Measurements from ENCODE around the gene VPS41. TPM values are rescaled to one million over a fixed set of nuclear protein-coding genes. Genes with fewer than 3 reads are reported as not detected.

Gene VPS41
- total RNA-seq, 3 donors from 2014 or later (not counting 1 experiment from before 2014, with no cell fraction given), result 67.3 to 81.8 (median 78.9) TPM

GRCh38 chr7:38825721-38826440 lies 83.1 kb downstream of the VPS41 start:
- H3K4me3 Mint-ChIP-seq, result no peak overlapping the region
- WGBS (ENCODE audit: insufficient coverage), result 81% methylated on average over 3 of the region's 3 CpGs
- H3K27me3 Mint-ChIP-seq (ENCODE audit: low read depth in 2 of 2), result no peaks in the 10 kb centered on the region
- Histone ChIP-seq H3K9me3 (ENCODE audit: control insufficient read depth, insufficient read depth, low read length) (no peaks in the 10 kb centered on the region), H3K27me3 (ENCODE audit: control insufficient read depth, insufficient read depth, low read length) (no peaks in the 10 kb centered on the region), H3K4me1 (ENCODE audit: control insufficient read depth, insufficient read depth, low read length) (no peaks in the 10 kb centered on the region), H3K4me3 (ENCODE audit: low read length) (no peak overlapping the region), H3K36me3 (ENCODE audit: control insufficient read depth, insufficient read depth, low read length) (peaks cover 7% of the 10 kb centered on the region), H3K27ac (ENCODE audit: low read length) (no peak overlapping the region)
- H3K9me3 Mint-ChIP-seq, result no peaks in the 10 kb centered on the region
- ATAC-seq (no peak), DNase-seq (no peak)
- H3K4me1 Mint-ChIP-seq, result peaks cover 18 to 22% of the 10 kb centered on the region in 2 donors
- TF ChIP-seq CTCF (IDR thresholded peaks at IDR 0.05), result no peak
- intact Hi-C loops (cut with micrococcal nuclease), result no loop called here
- H3K36me3 Mint-ChIP-seq, result no peaks in the 10 kb centered on the region
- no peak overlapping the region for H3K27ac Mint-ChIP-seq

GRCh38 chr7:38824948-38825347 lies 84.0 kb downstream of the VPS41 start:
- WGBS (ENCODE audit: insufficient coverage), result 93% methylated on average over 2 of the region's 3 CpGs
- Histone ChIP-seq H3K4me3 (ENCODE audit: low read length) (no peak overlapping the region), H3K36me3 (ENCODE audit: control insufficient read depth, insufficient read depth, low read length) (peaks cover 6% of the 10 kb centered on the region), H3K9me3 (ENCODE audit: control insufficient read depth, insufficient read depth, low read length) (no peaks in the 10 kb centered on the region), H3K27me3 (ENCODE audit: control insufficient read depth, insufficient read depth, low read length) (no peaks in the 10 kb centered on the region), H3K27ac (ENCODE audit: low read length) (no peak overlapping the region), H3K4me1 (ENCODE audit: control insufficient read depth, insufficient read depth, low read length) (no peaks in the 10 kb centered on the region)
- no peak for TF ChIP-seq CTCF (IDR thresholded peaks at IDR 0.05)
- no peaks in the 10 kb centered on the region for H3K36me3 Mint-ChIP-seq
- no peaks in the 10 kb centered on the region for H3K27me3 Mint-ChIP-seq (ENCODE audit: low read depth in 2 of 2)
- DNase-seq (no peak), ATAC-seq (no peak)
- H3K27ac Mint-ChIP-seq, result no peak overlapping the region
- H3K4me1 Mint-ChIP-seq, result peaks cover 13 to 18% of the 10 kb centered on the region in 2 donors
- intact Hi-C loops (cut with micrococcal nuclease), result no loop called here
- no peak overlapping the region for H3K4me3 Mint-ChIP-seq
- H3K9me3 Mint-ChIP-seq, result no peaks in the 10 kb centered on the region

- H3K36me3 Mint-ChIP-seq, result no peaks in the 10 kb centered on the region
- no peak overlapping the region for H3K27ac ChIP-seq (ENCODE audit: low read length)
- peaks cover 12 to 16% of the 10 kb centered on the region in 2 donors for H3K4me1 Mint-ChIP-seq
- no peak overlapping the region for H3K27ac Mint-ChIP-seq
- H3K4me3 Mint-ChIP-seq, result no peak overlapping the region
- no peaks in the 10 kb centered on the region for H3K4me1 ChIP-seq (ENCODE audit: control insufficient read depth, insufficient read depth, low read length)
- H3K9me3 Mint-ChIP-seq, result no peaks in the 10 kb centered on the region
- no peak overlapping the region for H3K4me3 ChIP-seq (ENCODE audit: low read length)
- DNase-seq (no peak), ATAC-seq (no peak)
- TF ChIP-seq CTCF (IDR thresholded peaks at IDR 0.05), result no peak
- intact Hi-C loops (cut with micrococcal nuclease), result no loop called here
- H3K36me3 ChIP-seq (ENCODE audit: control insufficient read depth, insufficient read depth, low read length), result peaks cover 7% of the 10 kb centered on the region
- 100% methylated on average over 1 of the region's 1 CpG for WGBS (ENCODE audit: insufficient coverage)
- no peaks in the 10 kb centered on the region for H3K27me3 Mint-ChIP-seq (ENCODE audit: low read depth in 2 of 2)
- no peaks in the 10 kb centered on the region for H3K9me3 ChIP-seq (ENCODE audit: control insufficient read depth, insufficient read depth, low read length)
- no peaks in the 10 kb centered on the region for H3K27me3 ChIP-seq (ENCODE audit: control insufficient read depth, insufficient read depth, low read length)
Measured at GRCh38 chr7:38822549-38822948, 86.4 kb downstream of the VPS41 start.

GRCh38 chr7:38820571-38820970 lies 88.4 kb downstream of the VPS41 start:
- Mint-ChIP-seq H3K27ac (no peak overlapping the region), H3K36me3 (no peaks in the 10 kb centered on the region), H3K9me3 (no peaks in the 10 kb centered on the region), H3K4me1 (peaks cover 4% of the 10 kb centered on the region in 2 donors), H3K27me3 (ENCODE audit: low read depth in 2 of 2) (no peaks in the 10 kb centered on the region), H3K4me3 (no peak overlapping the region)
- Histone ChIP-seq H3K4me1 (ENCODE audit: control insufficient read depth, insufficient read depth, low read length) (no peaks in the 10 kb centered on the region), H3K27ac (ENCODE audit: low read length) (no peak overlapping the region), H3K9me3 (ENCODE audit: control insufficient read depth, insufficient read depth, low read length) (no peaks in the 10 kb centered on the region), H3K27me3 (ENCODE audit: control insufficient read depth, insufficient read depth, low read length) (no peaks in the 10 kb centered on the region), H3K36me3 (ENCODE audit: control insufficient read depth, insufficient read depth, low read length) (peaks cover 15% of the 10 kb centered on the region), H3K4me3 (ENCODE audit: low read length) (no peak overlapping the region)
- intact Hi-C loops (cut with micrococcal nuclease), result no loop called here
- no peak for TF ChIP-seq CTCF (IDR thresholded peaks at IDR 0.05)
- ATAC-seq (no peak), DNase-seq (no peak)
- WGBS (ENCODE audit: insufficient coverage), result no CpG with 5 or more reads among the region's 4 CpGs

Measured in natural killer cell (primary cell).